H1 (cell line): ENCODE measurements around the gene TMC4. TPM values are rescaled to one million over a fixed set of nuclear protein-coding genes. Genes with fewer than 3 reads are reported as not detected.

Experiments used
- KDM4A ChIP-seq: IDR thresholded peaks from one replicate; pipeline ENCODE4 v1.7.1; 2012; ENCODE audit warnings: low read depth, mild to moderate bottlenecking, moderate library complexity, low read length, inconsistent platforms; ENCODE audit not compliant: severe bottlenecking
- RAD21 ChIP-seq, 2 experiments: IDR thresholded peaks in 1 of 2; conservative IDR thresholded peaks in 1 of 2; 2 replicates each; pipeline ENCODE4 v1.6.1; 2011; ENCODE audit warnings: low read depth in 2 of 2, low read length in 2 of 2, improper control_type of control experiment in 1 of 2, inconsistent platforms in 1 of 2, mild to moderate bottlenecking in 1 of 2, moderate library complexity in 1 of 2
- SRF ChIP-seq: IDR thresholded peaks from 2 replicates; pipeline ENCODE4 v1.6.1; 2011; ENCODE audit warnings: mild to moderate bottlenecking, low read depth, low read length, moderate library complexity
- ZNF274 ChIP-seq: IDR thresholded peaks from 2 replicates; pipeline ENCODE4 v1.7.0; 2012; ENCODE audit warnings: low read length, borderline replicate concordance; ENCODE audit errors: extremely low read depth
- polyA plus RNA-seq, 7 experiments: library from polyadenylated mRNA; depleted of rRNA in 3 of 7; stranded (reverse) in 5 of 7; unstranded in 2 of 7; fragments of >200 nt in 5 of 7; fragments of 200-250 nt in 2 of 7; gene quantifications; 1 replicate in 5 of 7; 2 replicates in 1 of 7; 4 replicates in 1 of 7; pipeline versions ENCODE4 v1.2.1 to v1.2.3, GENCODE V29; 2011 to 2013; ENCODE audit warnings: missing spikeins in 2 of 7, mixed read lengths in 2 of 7
- total RNA-seq: library from RNA; stranded (reverse); fragmentation: NEBNext Ultra II Directional; extraction: Animal tissue kit (Norgen Biotek cat#: 25700); gene quantifications from 2 replicates; pipeline ENCODE4 v1.2.1, GENCODE V29; 2021
- TF ChIP-seq, protein P1 (sequence below): IDR thresholded peaks from 2 replicates; pipeline ENCODE4 v1.6.1; 2012; ENCODE audit warnings: low read length, inconsistent platforms

TMC4 gene
- total and polyA plus RNA-seq, 2 of the 8 experiments (the other 6 are each of a cell fraction or from before 2014, with no cell fraction given): 5.5 to 6.3 TPM

DNA sequence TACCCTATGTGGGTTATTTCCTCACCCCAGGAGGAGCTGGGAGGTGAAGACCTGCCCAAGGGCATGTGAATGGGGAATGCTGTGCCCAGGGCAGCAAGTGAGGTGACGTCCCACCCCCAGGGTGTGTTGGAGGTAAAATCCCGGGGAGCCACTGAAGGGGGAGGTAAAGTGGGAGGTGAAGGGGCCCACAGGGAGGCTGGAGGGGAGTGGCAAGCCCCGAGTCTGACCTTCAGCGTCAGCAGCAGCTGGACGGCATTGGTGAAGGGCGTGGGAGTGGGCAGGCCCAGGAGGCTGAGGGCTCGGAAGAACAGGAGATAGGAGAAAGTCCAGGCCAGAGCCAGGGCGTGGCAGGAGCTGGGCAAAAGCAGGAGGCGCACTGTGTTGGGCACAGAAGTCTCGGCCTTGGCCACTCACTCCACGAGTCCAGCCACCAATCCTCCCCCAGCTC is 14.0 kb upstream of the TMC4 start (continued):
- no peak for TF ChIP-seq SRF
- TF ChIP-seq ZNF274: no peak
- no peak for TF ChIP-seq KDM4A
- TF ChIP-seq RAD21 (IDR thresholded peaks at IDR 0.05 in 1 of 2, conservative IDR thresholded peaks at IDR 0.05 in 1 of 2; ENCODE audit: low read depth in 2 of 2, low read length in 2 of 2): no peak
- TF ChIP-seq, protein P1, sequence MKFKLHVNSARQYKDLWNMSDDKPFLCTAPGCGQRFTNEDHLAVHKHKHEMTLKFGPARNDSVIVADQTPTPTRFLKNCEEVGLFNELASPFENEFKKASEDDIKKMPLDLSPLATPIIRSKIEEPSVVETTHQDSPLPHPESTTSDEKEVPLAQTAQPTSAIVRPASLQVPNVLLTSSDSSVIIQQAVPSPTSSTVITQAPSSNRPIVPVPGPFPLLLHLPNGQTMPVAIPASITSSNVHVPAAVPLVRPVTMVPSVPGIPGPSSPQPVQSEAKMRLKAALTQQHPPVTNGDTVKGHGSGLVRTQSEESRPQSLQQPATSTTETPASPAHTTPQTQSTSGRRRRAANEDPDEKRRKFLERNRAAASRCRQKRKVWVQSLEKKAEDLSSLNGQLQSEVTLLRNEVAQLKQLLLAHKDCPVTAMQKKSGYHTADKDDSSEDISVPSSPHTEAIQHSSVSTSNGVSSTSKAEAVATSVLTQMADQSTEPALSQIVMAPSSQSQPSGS: no peak
- TF ChIP-seq, all 59 proteins: peak for 0
